Esophagus squamous epithelium (tissue), 5 donors: Measurements from ENCODE around the gene CAMTA1. TPM values are rescaled to one million over a fixed set of nuclear protein-coding genes. Genes with fewer than 3 reads are reported as not detected.

Source experiments
- DNase-seq: peaks from one replicate; lab custom pipeline; 2025; lab: John Stamatoyannopoulos, UW
- H3K27ac ChIP-seq, 4 donors: fragments of 200-600 bp; sonication (generic); one replicate each; pipeline ENCODE4 v1.5.1; 2016 to 2019; ENCODE audit warnings: mild to moderate bottlenecking in 1 of 4
- H3K27me3 ChIP-seq, 4 donors: fragments of 200-600 bp; sonication (generic); 1 replicate in 3 of 4; 2 replicates in 1 of 4; pipeline versions ENCODE4 v1.5.1 to v1.6.0; 2017 to 2021; ENCODE audit warnings: antibody characterized with exemption in 1 of 4
- H3K36me3 ChIP-seq, 3 donors: fragments of 200-600 bp; sonication (generic); one replicate each; pipeline ENCODE4 v1.5.1; 2016 to 2019
- H3K4me1 ChIP-seq, 3 donors: fragments of 200-600 bp; sonication (generic); one replicate each; pipeline ENCODE4 v1.5.1; 2017 to 2019
- H3K4me3 ChIP-seq, 4 donors: fragments of 200-600 bp; sonication (generic); 1 replicate in 3 of 4; 2 replicates in 1 of 4; pipeline ENCODE4 v1.5.1; 2016 to 2019; ENCODE audit warnings: mild to moderate bottlenecking in 2 of 4, moderate library complexity in 1 of 4
- H3K9me3 ChIP-seq, 3 donors: fragments of 200-600 bp; sonication (generic); one replicate each; pipeline ENCODE4 v1.5.1; 2016 to 2019
- POLR2A ChIP-seq, 4 donors: fragments of 450-650 bp; IDR thresholded peaks; one replicate each; pipeline ENCODE4 v1.6.1; 2017; ENCODE audit warnings: antibody characterized with exemption in 4 of 4, mild to moderate bottlenecking in 4 of 4, moderate library complexity in 3 of 4
- WGBS, 2 donors: methylation state at CpG; one replicate each; pipeline ENCODE4 v1.1.5; 2018; 5-methylcytosine and 5-hydroxymethylcytosine counted together
- intact Hi-C: fragments of 100-400 bp; cut with DNase I; formaldehyde crosslinking; loops from one replicate; pipeline ENCODE4 v1.15.0; 2022
- total RNA-seq, 4 donors: library from RNA; depleted of rRNA; stranded (reverse); fragments of >200 nt; gene quantifications; one replicate each; pipeline ENCODE4 v1.1.0, GENCODE V29; 2016
- TF ChIP-seq, protein P1 (sequence below), 6 experiments: fragments of 450-650 bp in 4 of 6; fragments of 200-600 bp in 2 of 6; sonication (generic) in 2 of 6; IDR thresholded peaks; one replicate each; pipeline ENCODE4 v1.5.1; 2016 to 2019; ENCODE audit warnings: antibody characterized with exemption in 6 of 6, mild to moderate bottlenecking in 4 of 6, moderate library complexity in 4 of 6
- donor health status: DM: yes; HTN: yes; CAD: no.

CAMTA1 gene
- total RNA-seq, 4 donors from 2014 or later = 31.3 to 77.4 (median 45.9) TPM

DNA sequence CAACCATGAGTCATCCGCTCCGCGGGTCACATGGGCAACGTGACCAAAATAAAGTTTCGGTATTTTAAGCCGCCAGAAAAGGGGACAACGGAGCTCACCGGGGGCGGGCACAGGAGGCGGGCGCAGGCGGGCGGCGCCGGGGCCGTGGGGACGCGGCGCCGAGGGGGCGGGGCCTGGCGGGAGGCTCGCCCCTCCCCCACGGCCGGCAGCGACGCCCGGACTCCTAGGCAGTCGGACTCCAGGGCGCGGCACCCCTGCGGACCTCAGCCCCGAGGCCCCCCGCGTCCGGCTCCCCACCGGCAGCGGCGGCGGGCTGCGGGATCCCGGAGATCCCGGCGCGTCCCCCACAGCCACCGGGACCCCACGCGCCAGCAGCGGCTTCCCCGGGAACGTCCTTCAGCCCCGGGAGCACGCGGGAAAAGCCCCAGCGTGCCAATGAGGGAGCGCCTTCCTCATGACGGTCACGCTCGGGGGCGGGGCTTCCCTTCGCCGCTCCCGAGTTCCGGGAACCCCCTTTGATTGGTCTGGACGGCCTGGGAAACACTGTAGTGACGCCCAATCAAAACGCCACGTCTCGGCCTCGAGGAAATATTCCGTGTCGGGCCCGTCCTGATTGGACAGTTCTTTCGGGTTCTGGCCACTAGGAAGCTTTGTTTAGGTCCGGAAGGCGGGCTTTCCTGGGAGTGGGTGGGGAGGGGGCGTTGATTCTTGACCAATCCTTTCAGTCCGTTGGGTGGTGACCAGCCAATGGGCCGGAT lies 515 bp upstream of the CAMTA1 start:
- TF ChIP-seq, protein P1, sequence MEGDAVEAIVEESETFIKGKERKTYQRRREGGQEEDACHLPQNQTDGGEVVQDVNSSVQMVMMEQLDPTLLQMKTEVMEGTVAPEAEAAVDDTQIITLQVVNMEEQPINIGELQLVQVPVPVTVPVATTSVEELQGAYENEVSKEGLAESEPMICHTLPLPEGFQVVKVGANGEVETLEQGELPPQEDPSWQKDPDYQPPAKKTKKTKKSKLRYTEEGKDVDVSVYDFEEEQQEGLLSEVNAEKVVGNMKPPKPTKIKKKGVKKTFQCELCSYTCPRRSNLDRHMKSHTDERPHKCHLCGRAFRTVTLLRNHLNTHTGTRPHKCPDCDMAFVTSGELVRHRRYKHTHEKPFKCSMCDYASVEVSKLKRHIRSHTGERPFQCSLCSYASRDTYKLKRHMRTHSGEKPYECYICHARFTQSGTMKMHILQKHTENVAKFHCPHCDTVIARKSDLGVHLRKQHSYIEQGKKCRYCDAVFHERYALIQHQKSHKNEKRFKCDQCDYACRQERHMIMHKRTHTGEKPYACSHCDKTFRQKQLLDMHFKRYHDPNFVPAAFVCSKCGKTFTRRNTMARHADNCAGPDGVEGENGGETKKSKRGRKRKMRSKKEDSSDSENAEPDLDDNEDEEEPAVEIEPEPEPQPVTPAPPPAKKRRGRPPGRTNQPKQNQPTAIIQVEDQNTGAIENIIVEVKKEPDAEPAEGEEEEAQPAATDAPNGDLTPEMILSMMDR (IDR thresholded peaks at IDR 0.05) = peak in 1 of 6 experiments; percentile 6
- peak in 3 of 4 donors; percentile 84 to 96 (median 90) for TF ChIP-seq POLR2A (IDR thresholded peaks at IDR 0.05)
- H3K4me1 ChIP-seq = peaks cover 10 to 52% (median 15%) of the 10 kb centered on the region in 3 donors
- intact Hi-C loops = no loop called here

DNA sequence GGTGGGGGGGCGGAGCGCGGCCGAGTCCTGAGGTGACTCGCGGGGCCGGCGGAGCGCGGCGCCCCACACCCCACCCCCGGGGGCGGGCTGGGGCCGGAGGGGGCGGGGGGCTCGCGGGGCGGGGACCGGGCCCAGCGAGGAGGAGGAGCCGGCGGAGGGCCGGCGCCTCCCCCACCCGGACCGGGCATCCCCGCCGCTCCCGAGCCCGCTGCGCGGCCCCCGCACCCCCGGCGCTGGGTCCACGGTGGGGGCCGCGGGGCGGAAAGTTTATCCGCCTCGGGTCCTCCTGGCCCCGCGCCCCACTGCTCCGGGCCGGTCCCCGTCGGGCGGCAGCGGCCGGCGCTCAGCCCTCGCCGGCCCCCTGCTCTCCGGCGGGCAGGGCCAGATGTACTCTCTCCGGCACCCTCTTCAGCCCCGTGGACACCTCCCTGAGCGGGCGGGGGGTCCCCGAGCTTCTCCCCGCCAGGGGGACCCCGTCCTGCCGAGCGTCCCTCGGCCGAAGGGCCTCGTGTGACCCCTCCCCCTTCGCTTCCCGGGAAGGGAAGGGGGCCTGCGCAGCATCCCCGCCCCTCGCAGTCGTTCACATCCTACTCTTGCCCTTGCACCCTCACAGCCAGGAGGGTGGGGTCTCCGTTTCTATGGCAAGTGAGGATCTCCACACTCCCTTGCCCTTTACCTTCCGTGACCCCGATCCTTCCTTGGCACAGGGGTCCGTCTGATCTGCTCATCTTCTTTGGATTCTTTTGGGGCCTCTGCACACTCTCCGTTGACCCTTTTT lies 663 bp downstream of the CAMTA1 start:
- 2 to 4% methylated on average over 10 to 16 of the region's 78 CpGs for WGBS, 2 donors

More for the DNA sequence above, 515 bp upstream of the CAMTA1 start:
- no CpG with 5 or more reads among the region's 79 CpGs for WGBS, 2 donors
- Histone ChIP-seq H3K36me3 (no peaks in the 10 kb centered on the region), H3K4me3 (peak overlapping the region; percentile 71 to 95 (median 90)), H3K27me3 (no peaks in the 10 kb centered on the region), H3K27ac (peak overlapping the region; percentile 97 to 100 (median 100)), H3K9me3 (no peaks in the 10 kb centered on the region)
- DNase-seq = peak; percentile 99

DNA sequence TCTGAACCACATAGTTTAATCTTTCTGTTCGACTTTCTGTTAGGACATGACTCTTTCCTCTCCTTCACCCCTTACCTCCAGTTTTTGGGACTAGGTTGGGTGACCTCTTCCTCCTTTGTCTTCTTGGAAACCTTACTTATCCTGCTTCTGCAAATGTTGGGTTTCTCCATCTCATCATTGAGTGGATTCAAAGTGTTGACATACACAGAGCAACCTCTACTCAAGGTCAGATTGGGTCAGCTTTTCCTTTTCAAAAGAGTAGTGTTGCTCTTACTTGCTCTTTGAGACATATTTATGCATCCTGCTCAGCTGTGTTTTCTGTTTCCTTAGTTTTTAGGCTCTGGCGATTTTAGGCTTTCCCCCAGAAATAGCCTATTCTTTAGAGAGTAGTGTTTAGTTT lies 3.7 kb downstream of the CAMTA1 start:
- H3K4me3 ChIP-seq = no peak overlapping the region
- DNase-seq = no peak
- peaks cover 10 to 56% (median 17%) of the 10 kb centered on the region in 3 donors for H3K4me1 ChIP-seq
- peak overlapping the region in 1 of 4 donors; percentile 5 for H3K27ac ChIP-seq
- intact Hi-C loops = no loop called here
- 68 to 69% methylated on average over 2 of the region's 2 CpGs for WGBS, 2 donors
- peaks cover 0 to 9% (median 0%) of the 10 kb centered on the region in 3 donors for H3K36me3 ChIP-seq
- no peaks in the 10 kb centered on the region for H3K9me3 ChIP-seq
- TF ChIP-seq POLR2A (IDR thresholded peaks at IDR 0.05) = no peak
- TF ChIP-seq, protein P1 (IDR thresholded peaks at IDR 0.05) = no peak
- no peaks in the 10 kb centered on the region for H3K27me3 ChIP-seq

More for the DNA sequence above, 663 bp downstream of the CAMTA1 start:
- DNase-seq = no peak
- Histone ChIP-seq H3K9me3 (no peaks in the 10 kb centered on the region), H3K27ac (peak overlapping the region; percentile 79 to 94 (median 85)), H3K4me3 (peak overlapping the region; percentile 64 to 95 (median 78)), H3K36me3 (no peaks in the 10 kb centered on the region), H3K4me1 (peaks cover 10 to 59% (median 15%) of the 10 kb centered on the region in 3 donors), H3K27me3 (no peaks in the 10 kb centered on the region)
- intact Hi-C loops = no loop called here
- TF ChIP-seq, protein P1 (IDR thresholded peaks at IDR 0.05) = peak in 1 of 6 experiments; percentile 20
- TF ChIP-seq POLR2A (IDR thresholded peaks at IDR 0.05) = no peak

DNA sequence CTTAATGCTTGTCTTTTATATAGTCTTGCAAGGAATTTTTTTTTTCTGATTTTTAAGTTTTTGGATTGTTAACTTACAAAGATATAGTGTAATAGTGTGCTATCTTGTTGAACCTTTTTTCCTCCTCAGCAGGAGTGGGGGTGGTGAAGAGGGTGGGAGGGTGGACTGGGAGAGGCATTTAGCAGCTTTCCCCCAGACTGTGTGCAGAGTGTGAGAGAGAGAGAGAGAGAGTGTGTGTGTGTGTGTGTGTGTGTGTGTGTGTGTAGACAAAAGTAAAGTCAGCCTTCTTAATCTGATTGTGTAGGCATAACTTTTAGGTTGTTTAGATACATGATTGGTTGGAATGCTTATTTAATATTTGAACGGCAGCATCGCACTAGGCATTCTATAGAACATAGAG lies 4.9 kb downstream of the CAMTA1 start:
- intact Hi-C loops = no loop called here
- no peak overlapping the region for H3K27ac ChIP-seq
- TF ChIP-seq POLR2A (IDR thresholded peaks at IDR 0.05) = no peak
- TF ChIP-seq, protein P1 (IDR thresholded peaks at IDR 0.05) = no peak
- no peaks in the 10 kb centered on the region for H3K9me3 ChIP-seq
- no peak overlapping the region for H3K4me3 ChIP-seq
- 83 to 89% methylated on average over 2 of the region's 2 CpGs for WGBS, 2 donors
- H3K4me1 ChIP-seq = peaks cover 10 to 63% (median 17%) of the 10 kb centered on the region in 3 donors
- H3K27me3 ChIP-seq = no peaks in the 10 kb centered on the region
- H3K36me3 ChIP-seq = peaks cover 0 to 9% (median 0%) of the 10 kb centered on the region in 3 donors
- no peak for DNase-seq
